HPDE6-E6E7 (cell line): ENCODE data around the gene SMYD1.

ENCODE experiments used
- DNase-seq: peaks from one replicate; pipeline ENCODE4 v3.0.0; 2011; ENCODE audit warnings: missing footprints; ENCODE audit errors: extremely low spot score

Gene SMYD1

GRCh38 chr2:88122141-88122884 is 54.7 kb downstream of the SMYD1 start:
- no peak for DNase-seq

GRCh38 chr2:88123164-88123974 is 55.7 kb downstream of the SMYD1 start:
- DNase-seq = no peak

GRCh38 chr2:88123975-88124917 is 56.6 kb downstream of the SMYD1 start:
- DNase-seq = no peak

- no peak for DNase-seq
Measured at GRCh38 chr2:88125344-88125923, 57.8 kb downstream of the SMYD1 start.

GRCh38 chr2:88125924-88126771 is 58.5 kb downstream of the SMYD1 start:
- DNase-seq = no peak

- DNase-seq = no peak
Measured at GRCh38 chr2:88126772-88127637, 59.4 kb downstream of the SMYD1 start.

GRCh38 chr2:88127638-88127887 is 59.9 kb downstream of the SMYD1 start:
- DNase-seq = no peak

- DNase-seq = no peak
Measured at GRCh38 chr2:88127888-88128653, 60.4 kb downstream of the SMYD1 start, which contains the start of gene FABP1. FABP1 (minus strand) TSS chr2:88128062; CDS start chr2:88128017, 45 bp downstream.

- DNase-seq = no peak
Measured at GRCh38 chr2:88128654-88129312, 61.2 kb downstream of the SMYD1 start.

GRCh38 chr2:88129313-88129959 is 61.8 kb downstream of the SMYD1 start:
- DNase-seq = no peak

GRCh38 chr2:88131201-88131998 is 63.8 kb downstream of the SMYD1 start:
- no peak for DNase-seq

- DNase-seq = no peak
Measured at GRCh38 chr2:88131999-88132368, 64.4 kb downstream of the SMYD1 start.

GRCh38 chr2:88133875-88134274 is 66.2 kb downstream of the SMYD1 start:
- no peak for DNase-seq

GRCh38 chr2:88136817-88137216 is 69.2 kb downstream of the SMYD1 start:
- no peak for DNase-seq

GRCh38 chr2:88137833-88138232 is 70.2 kb downstream of the SMYD1 start:
- no peak for DNase-seq

GRCh38 chr2:88139203-88139702 is 71.6 kb downstream of the SMYD1 start:
- DNase-seq = no peak

GRCh38 chr2:88139804-88140203 is 72.2 kb downstream of the SMYD1 start:
- DNase-seq = no peak
